Glutamatergic neuron (in vitro differentiated cells): ENCODE measurements around the gene CEP76. TPM values are rescaled to one million over a fixed set of nuclear protein-coding genes. Genes with fewer than 3 reads are reported as not detected.
"Not testable (repeated sequence)": the region's sequence is repeated elsewhere in the genome, so short reads cannot be mapped to it uniquely, and the experiment has no call there.

Source experiments
- DNase-seq: peaks from one replicate; pipeline ENCODE4 v3.0.0; 2022
- H3K27ac Mint-ChIP-seq: one replicate; pipeline ENCODE4 v1.8.0; 2020; ENCODE audit warnings: mild to moderate bottlenecking, mixed read lengths, inconsistent platforms; ENCODE audit not compliant: unreplicated experiment
- H3K27me3 Mint-ChIP-seq: one replicate; pipeline ENCODE4 v1.8.0; 2020; ENCODE audit warnings: mild to moderate bottlenecking, moderate library complexity, mixed read lengths, inconsistent platforms; ENCODE audit not compliant: unreplicated experiment
- H3K36me3 Mint-ChIP-seq: one replicate; pipeline ENCODE4 v1.8.0; 2020; ENCODE audit warnings: mild to moderate bottlenecking, mixed read lengths, inconsistent platforms; ENCODE audit not compliant: unreplicated experiment
- H3K4me1 Mint-ChIP-seq: one replicate; pipeline ENCODE4 v1.8.0; 2020; ENCODE audit warnings: mild to moderate bottlenecking, low read depth, mixed read lengths, inconsistent platforms; ENCODE audit not compliant: unreplicated experiment
- H3K4me3 Mint-ChIP-seq: one replicate; pipeline ENCODE4 v1.8.0; 2020; ENCODE audit warnings: mild to moderate bottlenecking, mixed read lengths, inconsistent platforms; ENCODE audit not compliant: unreplicated experiment
- H3K9me3 Mint-ChIP-seq: one replicate; pipeline ENCODE4 v1.8.0; 2020; ENCODE audit warnings: mild to moderate bottlenecking, moderate library complexity, mixed read lengths, inconsistent platforms; ENCODE audit not compliant: unreplicated experiment
- CTCF ChIP-seq: fragments of 200-600 bp; sonication (generic); IDR thresholded peaks from one replicate; pipeline ENCODE4 v1.5.0; 2021; ENCODE audit not compliant: partially characterized antibody, unreplicated experiment
- total RNA-seq: library from RNA; stranded (reverse); fragmentation: NEBNext Ultra II Directional; extraction: Animal tissue kit (Norgen Biotek cat#: 25700); gene quantifications from one replicate; pipeline ENCODE4 v1.2.1, GENCODE V29; 2021; ENCODE audit not compliant: unreplicated experiment

The CEP76 gene
- total RNA-seq, 1 donor from 2014 or later = 19.2 TPM

DNA sequence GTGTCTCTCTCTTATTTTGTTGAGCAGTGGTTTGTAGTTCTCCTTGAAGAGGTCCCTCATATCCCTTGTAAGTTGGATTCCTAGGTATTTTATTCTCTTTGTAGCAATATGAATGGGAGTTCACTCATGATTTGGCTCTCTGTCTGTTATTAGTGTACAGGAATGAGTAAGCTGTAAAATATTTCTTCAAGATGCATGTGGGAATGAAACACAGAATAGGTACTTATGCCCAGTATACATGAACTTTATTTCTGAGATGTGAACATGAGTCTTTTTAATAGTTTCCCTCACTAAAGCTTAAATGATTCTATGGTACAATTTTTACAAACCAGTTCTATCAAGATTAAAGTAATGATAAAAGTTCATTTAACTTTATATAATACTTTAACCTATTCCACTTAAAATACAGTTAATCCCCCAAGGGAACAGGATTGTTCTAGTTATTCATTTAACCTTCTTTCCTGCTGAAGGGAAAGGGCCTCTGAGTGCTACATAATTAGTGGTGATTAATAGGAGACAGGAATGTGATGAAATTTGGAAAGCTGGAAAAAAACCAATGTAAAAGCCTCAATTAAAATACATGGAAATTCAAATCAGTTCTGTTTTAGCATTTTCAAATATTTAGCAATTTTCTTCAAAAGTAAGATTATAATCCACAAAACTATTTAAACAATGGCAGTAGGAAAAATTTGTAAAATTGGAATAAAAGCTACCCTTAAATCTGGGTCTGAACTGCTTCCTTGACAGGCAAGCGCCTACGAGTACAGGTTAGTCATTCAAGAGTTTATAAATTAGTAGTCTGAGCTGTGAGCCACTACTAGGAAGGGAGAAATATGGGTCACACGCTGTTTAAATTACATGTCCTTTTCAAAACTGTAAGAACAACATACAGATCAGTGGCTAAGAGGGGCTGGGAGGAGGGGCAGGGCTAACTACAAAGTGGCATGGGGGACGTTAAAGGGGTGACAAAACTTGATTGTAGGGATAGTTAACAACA, 73.5 kb downstream of the CEP76 start:
- Mint-ChIP-seq H3K4me3 (no peak overlapping the region), H3K27ac (no peak overlapping the region), H3K4me1 (peaks cover 3% of the 10 kb centered on the region), H3K27me3 (no peaks in the 10 kb centered on the region), H3K9me3 (no peaks in the 10 kb centered on the region), H3K36me3 (no peaks in the 10 kb centered on the region)
- no peak for TF ChIP-seq CTCF
- no peak for DNase-seq

DNA sequence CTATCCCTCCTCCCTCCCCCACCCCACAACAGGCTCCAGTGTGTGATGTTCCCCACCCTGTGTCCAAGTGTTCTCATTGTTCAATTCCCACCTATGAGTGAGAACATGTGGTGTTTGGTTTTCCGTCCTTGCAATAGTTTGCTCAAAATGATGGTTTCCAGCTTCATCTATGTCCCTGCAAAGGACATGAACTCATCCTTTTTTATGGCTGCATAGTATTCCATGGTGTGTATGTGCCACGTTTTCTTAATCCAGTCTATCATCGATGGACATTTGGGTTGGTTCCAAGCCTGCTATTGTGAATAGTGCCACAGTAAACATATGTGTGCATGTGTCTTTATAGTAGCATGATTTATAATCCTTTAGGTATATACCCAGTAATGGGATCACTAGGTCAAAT, 75.3 kb downstream of the CEP76 start:
- not testable (repeated sequence) for H3K27ac Mint-ChIP-seq, H3K36me3 Mint-ChIP-seq, H3K4me1 Mint-ChIP-seq, H3K27me3 Mint-ChIP-seq, DNase-seq, H3K4me3 Mint-ChIP-seq, H3K9me3 Mint-ChIP-seq

GRCh38 chr18:12625241-12625640, 77.3 kb downstream of the CEP76 start:
- H3K36me3 Mint-ChIP-seq = no peaks in the 10 kb centered on the region
- H3K4me3 Mint-ChIP-seq = no peak overlapping the region
- H3K27ac Mint-ChIP-seq = no peak overlapping the region
- no peaks in the 10 kb centered on the region for H3K27me3 Mint-ChIP-seq
- no peak for DNase-seq
- H3K4me1 Mint-ChIP-seq = peaks cover 3% of the 10 kb centered on the region
- no peaks in the 10 kb centered on the region for H3K9me3 Mint-ChIP-seq
- TF ChIP-seq CTCF = no peak

Other genes starting within 250 kb of the CEP76 start
- gene SPIRE1, start 44.6 kb downstream of the CEP76 start, total RNA-seq = 29.9 TPM
- 48.7 TPM for gene PSMG2, start 319 bp upstream of the CEP76 start, total RNA-seq
- gene PTPN2, start 181.5 kb upstream of the CEP76 start, total RNA-seq = 33.3 TPM
- gene SEH1L, start 245.3 kb upstream of the CEP76 start, total RNA-seq = 46.4 TPM